GM19193 (cell line): ENCODE measurements around the gene ADAM23.

ENCODE experiments used
- POLR2A ChIP-seq: IDR thresholded peaks from 4 replicates; pipeline ENCODE4 v1.6.1; 2011; ENCODE audit not compliant: insufficient read depth, insufficient read length; ENCODE audit errors: extremely low read depth

The ADAM23 gene

DNA sequence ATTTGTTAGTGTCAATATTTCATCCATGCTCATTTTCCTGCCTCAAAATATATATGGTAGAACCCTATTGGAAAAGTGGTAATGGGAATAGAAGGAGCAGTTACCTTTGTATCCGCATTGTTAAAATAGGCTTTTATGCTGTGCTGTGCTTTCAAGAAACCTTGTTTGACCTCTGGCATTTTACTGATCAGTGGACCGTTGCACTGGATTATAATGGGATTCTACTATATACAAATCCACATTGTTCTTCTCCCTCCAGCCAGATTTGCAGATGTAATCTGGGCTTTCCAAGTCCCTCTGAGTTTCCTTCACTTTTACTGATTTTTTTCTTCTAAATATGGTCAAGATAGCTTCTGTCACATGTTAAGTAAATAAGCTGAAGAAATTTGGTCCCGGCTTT lies 175.7 kb downstream of the ADAM23 start:
- no peak for TF ChIP-seq POLR2A

DNA sequence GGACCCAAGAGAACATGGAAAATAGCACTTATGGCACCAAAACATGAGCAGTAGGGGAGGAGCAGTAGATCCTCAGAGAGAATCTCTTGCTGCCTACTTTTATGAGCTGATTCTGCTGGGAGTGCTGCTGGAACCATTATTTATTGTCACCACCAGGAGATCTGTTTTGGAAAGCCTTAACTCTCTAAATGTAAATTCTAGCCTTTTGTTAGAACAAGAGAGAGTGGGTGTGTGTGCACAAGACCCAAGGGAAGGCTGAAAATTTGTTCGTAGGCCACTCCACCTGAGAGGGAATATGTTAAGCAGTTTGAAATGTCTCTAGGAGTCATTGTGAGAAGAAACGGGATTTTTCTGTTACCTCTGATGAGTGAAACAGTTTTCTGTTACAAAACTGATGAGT lies 182.8 kb downstream of the ADAM23 start:
- TF ChIP-seq POLR2A = no peak

DNA sequence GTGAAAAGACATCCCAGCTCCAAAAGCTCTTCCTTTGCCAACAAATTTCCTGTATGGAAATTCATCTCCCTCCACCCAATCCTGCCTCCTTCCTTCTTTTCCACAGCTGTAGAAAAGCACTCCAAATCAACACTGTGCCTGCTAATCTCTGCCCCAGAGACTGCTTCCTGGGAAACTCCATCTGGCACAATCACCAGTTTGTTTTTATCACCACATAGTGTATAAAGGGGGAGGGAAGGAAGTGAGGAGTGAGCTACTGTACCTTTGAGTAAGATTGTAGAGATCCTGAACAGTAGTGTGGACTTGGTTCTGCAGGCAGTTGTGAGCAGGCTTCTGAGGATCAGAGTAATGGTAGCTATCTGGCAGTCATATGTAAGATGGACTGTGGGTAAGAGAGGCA lies 184.3 kb downstream of the ADAM23 start:
- no peak for TF ChIP-seq POLR2A

DNA sequence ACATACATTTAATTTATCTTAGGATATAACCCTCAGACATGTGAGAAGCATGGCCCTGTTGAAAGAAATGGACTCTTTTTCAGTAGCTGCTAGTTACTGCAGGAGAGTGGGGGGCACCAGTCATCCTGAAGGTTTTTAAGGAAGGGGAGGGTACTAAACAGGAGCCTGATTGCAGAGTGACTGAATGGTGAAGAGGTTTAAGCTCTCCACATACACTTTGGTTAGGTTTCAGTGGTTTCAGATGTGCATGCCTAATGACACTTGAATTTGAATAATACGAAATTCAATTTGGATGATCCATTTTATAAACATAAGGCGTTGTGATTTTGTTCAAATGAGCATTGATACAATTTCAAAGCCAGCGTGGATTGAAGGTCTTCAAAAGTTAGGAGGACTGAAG lies 188.0 kb downstream of the ADAM23 start:
- no peak for TF ChIP-seq POLR2A

DNA sequence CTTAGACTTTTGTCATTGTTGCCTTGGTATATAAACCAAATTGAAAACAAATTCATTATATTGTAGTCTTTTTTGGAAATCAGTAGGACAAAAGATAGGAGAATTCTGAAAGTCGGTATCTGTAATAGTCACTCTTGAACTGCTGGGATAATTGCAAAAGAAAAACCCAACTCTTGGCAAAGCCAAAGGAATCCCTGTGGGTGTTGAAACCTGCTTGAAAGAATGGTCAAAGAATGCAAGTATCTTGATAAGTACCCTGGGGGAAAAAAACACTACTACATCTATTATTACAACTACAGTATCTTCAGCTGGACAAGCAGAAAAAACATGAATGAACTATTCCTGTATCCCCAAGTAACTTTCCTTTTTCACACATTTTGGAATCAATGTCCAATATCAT lies 191.7 kb downstream of the ADAM23 start:
- TF ChIP-seq POLR2A = no peak

DNA sequence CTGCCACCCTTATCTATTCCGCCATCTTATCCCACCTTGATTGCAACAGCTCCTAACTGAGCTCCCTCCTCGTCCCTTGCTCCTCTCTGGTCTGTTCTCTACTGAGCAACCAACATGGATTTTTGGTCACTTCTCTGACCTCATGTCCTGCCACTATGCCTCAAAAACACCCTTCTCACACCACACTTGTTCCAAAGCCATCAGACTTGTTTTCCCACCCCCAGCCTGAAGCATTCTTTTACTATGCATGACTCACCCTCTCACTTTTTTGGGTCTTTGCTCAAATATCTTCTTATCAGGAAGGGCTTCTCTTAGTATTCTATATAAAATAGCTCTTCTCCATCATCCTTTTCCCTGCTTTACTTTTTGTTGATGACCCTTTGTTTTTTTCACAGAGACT lies 196.3 kb downstream of the ADAM23 start:
- no peak for TF ChIP-seq POLR2A

DNA sequence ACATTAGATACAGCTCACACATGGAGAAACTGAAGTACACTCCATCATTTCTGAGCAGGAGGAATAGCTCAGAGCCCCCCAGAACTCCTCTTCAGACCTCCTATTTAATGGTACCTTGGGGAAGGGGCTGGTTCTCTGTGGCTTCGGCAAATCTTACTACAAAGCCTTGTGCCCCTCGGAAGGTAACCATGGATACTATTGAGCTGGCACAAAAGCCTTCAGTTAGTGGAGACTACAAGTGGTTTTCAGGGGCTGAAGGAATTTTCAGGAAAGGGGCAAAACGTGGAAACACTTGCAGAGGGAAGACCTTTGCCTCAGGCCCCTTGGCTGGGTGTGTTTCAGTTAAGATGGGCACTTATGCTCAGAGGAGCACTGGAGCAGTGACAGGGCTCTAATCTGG lies 197.9 kb downstream of the ADAM23 start:
- TF ChIP-seq POLR2A = no peak

DNA sequence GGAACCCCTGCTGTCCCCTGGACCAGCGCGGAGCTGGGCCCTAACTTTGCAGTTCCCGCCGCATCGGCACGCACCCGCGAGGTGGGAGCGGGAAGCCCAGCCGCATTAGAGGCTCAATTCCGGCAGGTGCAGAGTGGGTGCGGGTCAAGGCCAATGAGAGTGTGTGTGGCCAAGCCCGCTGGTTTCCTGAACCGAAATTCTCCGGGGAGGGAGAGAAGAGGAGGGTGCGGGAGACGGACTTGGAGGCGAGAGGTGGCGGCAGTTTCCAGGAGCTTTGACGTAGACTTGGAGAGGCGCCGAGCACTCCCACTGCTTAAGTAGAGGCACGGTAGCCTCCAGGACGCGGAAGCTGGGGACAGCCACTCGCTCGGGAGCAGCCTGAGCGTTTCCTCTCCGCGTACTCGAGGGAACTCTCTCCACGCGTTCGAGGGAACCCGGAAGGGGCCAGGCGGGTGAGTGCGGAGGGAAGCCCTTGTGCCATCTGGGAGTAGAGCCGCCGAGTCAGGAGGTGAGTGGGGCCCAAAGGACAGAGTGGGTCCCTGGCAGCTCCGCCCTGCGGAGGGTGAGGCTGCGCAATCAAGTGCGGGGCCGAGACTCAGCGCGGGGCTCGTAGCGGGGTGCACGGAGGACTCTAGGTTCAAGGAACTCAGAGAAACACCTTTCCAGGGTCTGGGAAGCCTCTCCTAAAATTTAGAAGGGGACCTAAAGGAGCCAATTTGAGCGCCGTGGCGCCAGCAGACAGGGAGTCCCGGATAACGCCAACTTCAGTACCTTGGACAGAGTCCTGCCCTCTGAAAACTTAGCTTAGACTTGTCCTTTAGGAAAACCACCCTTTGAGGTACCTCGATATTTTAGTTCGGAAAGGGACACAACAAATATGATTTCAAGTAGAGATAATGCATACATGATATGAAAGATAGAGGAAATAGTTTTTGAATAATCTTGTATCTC lies 199.0 kb downstream of the ADAM23 start, which contains the start of gene FAM237A:
Gene FAM237A (plus strand): TSS at position 413 of the 951 bp plus-strand sequence. CDS start 1,750 bp downstream, outside the sequence.
- TF ChIP-seq POLR2A = no peak

DNA sequence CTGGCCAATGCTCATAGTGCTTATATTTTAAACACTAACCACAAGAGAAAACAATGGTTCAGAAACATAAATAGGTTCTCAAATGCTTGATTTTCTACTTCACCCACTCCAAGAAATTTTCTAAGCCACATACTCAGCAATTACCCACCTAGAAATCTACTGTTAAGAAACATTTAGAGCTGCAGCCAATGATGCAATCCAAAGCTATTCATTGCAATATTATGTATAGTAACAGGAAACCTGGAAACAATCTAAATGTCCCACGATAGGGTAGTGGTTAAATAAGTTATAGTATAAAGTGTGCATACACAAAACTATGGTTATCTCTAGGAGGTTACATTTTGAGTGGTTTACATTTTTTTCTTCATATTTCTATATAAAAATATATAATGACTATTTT lies 204.7 kb downstream of the ADAM23 start:
- no peak for TF ChIP-seq POLR2A

DNA sequence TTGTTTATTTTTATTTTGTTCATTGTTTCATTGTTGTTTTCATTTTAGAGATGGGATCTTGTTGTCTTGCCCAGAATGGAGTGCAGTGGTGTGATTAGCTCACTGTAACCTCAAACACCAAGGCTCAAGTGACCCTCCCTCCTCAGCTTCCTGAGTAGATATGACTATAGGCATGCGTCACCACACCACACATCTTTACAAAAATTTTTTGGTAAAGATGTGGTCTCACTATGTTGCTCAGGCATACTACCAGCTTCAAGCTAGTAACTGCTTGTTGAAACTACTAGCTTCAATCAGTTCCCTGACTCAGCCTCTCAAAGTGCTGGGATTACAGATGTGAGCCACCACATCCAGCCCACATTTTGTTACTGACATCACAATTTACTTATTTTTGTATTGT lies 213.8 kb downstream of the ADAM23 start:
- no peak for TF ChIP-seq POLR2A

DNA sequence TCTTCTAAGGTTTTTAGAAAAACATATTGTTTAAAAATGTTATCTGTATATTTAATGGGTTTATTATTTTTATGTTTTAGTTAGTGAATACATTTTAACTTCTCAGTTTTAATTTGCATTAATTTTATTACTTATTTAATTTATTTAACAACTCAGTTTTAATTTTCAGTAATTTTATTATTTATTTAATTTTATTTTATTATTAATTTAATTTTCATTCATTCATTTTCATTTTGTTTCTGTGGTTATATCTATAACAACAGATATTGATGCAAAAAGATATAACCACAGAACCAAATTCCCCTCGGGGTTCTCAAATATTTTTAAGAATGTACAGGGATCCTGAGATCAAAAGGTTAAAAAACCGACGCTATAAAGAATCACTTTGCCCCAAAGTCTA lies 221.9 kb downstream of the ADAM23 start:
- no peak for TF ChIP-seq POLR2A
